Common myeloid progenitor, CD34-positive (primary cell): ENCODE results near the gene COQ8A.

ENCODE experiments used
- CTCF ChIA-PET: fragments of 350-600 bp; sonication (Branson Sonifier 250); formaldehyde crosslinking; loops from one replicate; lab custom pipeline; 2021; ENCODE audit warnings: antibody characterized with exemption; lab: Charles Lee
- POLR2A ChIA-PET: fragments of 350-600 bp; sonication (Branson Sonifier 250); formaldehyde crosslinking; loops from one replicate; lab custom pipeline; 2021; ENCODE audit warnings: antibody characterized with exemption; lab: Charles Lee
- DNase-seq, 3 donors: peaks; one replicate each; pipeline versions ENCODE4 v3.0.0 to v3.0.0-alpha.2; 2013
- H3K27ac ChIP-seq, 2 experiments: 1 replicate in 1 of 2; 2 replicates in 1 of 2; pipeline ENCODE4 v1.7.0; 2013; ENCODE audit warnings: inconsistent platforms in 2 of 2, low read length in 2 of 2, mild to moderate bottlenecking in 2 of 2, low read depth in 1 of 2, moderate library complexity in 1 of 2; ENCODE audit not compliant: severe bottlenecking in 2 of 2, insufficient read depth in 1 of 2, poor library complexity in 1 of 2
- H3K27me3 ChIP-seq, 5 experiments: replicated peaks in 2 of 5; 1 replicate in 3 of 5; 2 replicates in 2 of 5; pipeline versions ENCODE4 v1.6.1 to v1.7.0; 2013; ENCODE audit warnings: low read length in 4 of 5, mild to moderate bottlenecking in 2 of 5, moderate library complexity in 2 of 5, inconsistent platforms in 1 of 5; ENCODE audit not compliant: insufficient read depth in 5 of 5, control insufficient read depth in 4 of 5
- H3K36me3 ChIP-seq, 4 experiments: 1 replicate in 2 of 4; 2 replicates in 2 of 4; pipeline versions ENCODE4 v1.6.1 to v1.7.0; 2013; ENCODE audit warnings: low read length in 3 of 4, control low read depth in 1 of 4, mild to moderate bottlenecking in 1 of 4; ENCODE audit not compliant: control insufficient read depth in 4 of 4, insufficient read depth in 4 of 4
- H3K4me1 ChIP-seq, 4 experiments: 1 replicate in 3 of 4; 2 replicates in 1 of 4; pipeline versions ENCODE4 v1.6.1 to v1.7.1; 2013; ENCODE audit warnings: low read length in 3 of 4, mild to moderate bottlenecking in 3 of 4, control low read depth in 1 of 4, inconsistent platforms in 1 of 4, moderate library complexity in 1 of 4; ENCODE audit not compliant: control insufficient read depth in 4 of 4, insufficient read depth in 4 of 4; ENCODE audit errors: control extremely low read depth in 1 of 4
- H3K4me3 ChIP-seq, 7 experiments: 1 replicate in 4 of 7; 2 replicates in 3 of 7; pipeline versions ENCODE4 v1.5.1 to v1.7.0; 2013; ENCODE audit warnings: mild to moderate bottlenecking in 7 of 7, low read length in 6 of 7, moderate library complexity in 6 of 7, inconsistent platforms in 2 of 7, low read depth in 2 of 7, control low read depth in 1 of 7; ENCODE audit not compliant: insufficient read depth in 4 of 7, control insufficient read depth in 1 of 7; ENCODE audit errors: extremely low read depth in 1 of 7
- H3K9me3 ChIP-seq, 5 experiments: 1 replicate in 4 of 5; 2 replicates in 1 of 5; pipeline versions ENCODE4 v1.6.1 to v1.7.1; 2013; ENCODE audit warnings: low read length in 4 of 5, mild to moderate bottlenecking in 2 of 5, inconsistent platforms in 1 of 5, low read depth in 1 of 5, moderate library complexity in 1 of 5; ENCODE audit not compliant: control insufficient read depth in 4 of 5, insufficient read depth in 2 of 5; ENCODE audit errors: control extremely low read depth in 1 of 5
- WGBS: methylation state at CpG from one replicate; pipeline ENCODE4 v1.1.5; 2013; ENCODE audit not compliant: insufficient coverage; 5-methylcytosine and 5-hydroxymethylcytosine counted together

COQ8A gene

GRCh38 chr1:226894826-226895225 is 45.3 kb upstream of the COQ8A start:
- ChIA-PET POLR2A (no interaction called here), CTCF (no interaction called here)
- peaks cover 0 to 4% (median under 1%) of the 10 kb centered on the region in 4 experiments for H3K4me1 ChIP-seq
- H3K9me3 ChIP-seq = no peaks in the 10 kb centered on the region
- H3K27me3 ChIP-seq = no peaks in the 10 kb centered on the region
- no peak overlapping the region for H3K27ac ChIP-seq
- no peak for DNase-seq
- WGBS = 92% methylated on average over 1 of the region's 3 CpGs
- peaks cover 0 to 36% (median 8%) of the 10 kb centered on the region in 4 experiments for H3K36me3 ChIP-seq
- H3K4me3 ChIP-seq = no peak overlapping the region

GRCh38 chr1:226895644-226896043 is 44.5 kb upstream of the COQ8A start:
- peaks cover 0 to 32% (median 8%) of the 10 kb centered on the region in 4 experiments for H3K36me3 ChIP-seq
- no peaks in the 10 kb centered on the region for H3K27me3 ChIP-seq
- 92% methylated on average over 11 of the region's 11 CpGs for WGBS
- ChIA-PET CTCF (interaction anchor here (1.6 kb wide), 1 partner anchor 17 kb away, joined by 4 read pairs; no protein-coding TSS in a partner anchor), POLR2A (no interaction called here)
- H3K4me1 ChIP-seq = peaks cover 0 to 4% (median under 1%) of the 10 kb centered on the region in 4 experiments
- no peaks in the 10 kb centered on the region for H3K9me3 ChIP-seq
- DNase-seq = no peak
- no peak overlapping the region for H3K27ac ChIP-seq
- H3K4me3 ChIP-seq = no peak overlapping the region

GRCh38 chr1:226898246-226898645 is 41.8 kb upstream of the COQ8A start:
- Histone ChIP-seq H3K27ac (no peak overlapping the region), H3K9me3 (no peaks in the 10 kb centered on the region), H3K4me1 (peaks cover 0 to 6% (median 4%) of the 10 kb centered on the region in 4 experiments), H3K27me3 (no peaks in the 10 kb centered on the region), H3K4me3 (no peak overlapping the region), H3K36me3 (peaks cover 0 to 23% (median 3%) of the 10 kb centered on the region in 4 experiments)
- ChIA-PET POLR2A (no interaction called here), CTCF (no interaction called here)
- 100% methylated on average over 1 of the region's 3 CpGs for WGBS
- no peak for DNase-seq

GRCh38 chr1:226901421-226901820 is 38.7 kb upstream of the COQ8A start:
- ChIA-PET CTCF (no interaction called here), POLR2A (no interaction called here)
- Histone ChIP-seq H3K27ac (no peak overlapping the region), H3K27me3 (no peaks in the 10 kb centered on the region), H3K4me1 (peaks cover 0 to 6% (median 4%) of the 10 kb centered on the region in 4 experiments), H3K36me3 (peaks cover 0 to 7% (median 0%) of the 10 kb centered on the region in 4 experiments), H3K4me3 (no peak overlapping the region), H3K9me3 (no peaks in the 10 kb centered on the region)
- WGBS = no CpG with 5 or more reads among the region's 4 CpGs
- DNase-seq = peak in 1 of 3 donors; percentile 2

- Histone ChIP-seq H3K9me3 (no peaks in the 10 kb centered on the region), H3K27me3 (no peaks in the 10 kb centered on the region), H3K27ac (no peak overlapping the region), H3K4me3 (no peak overlapping the region), H3K36me3 (peaks cover 0 to 7% (median 0%) of the 10 kb centered on the region in 4 experiments), H3K4me1 (peaks cover 0 to 6% (median 4%) of the 10 kb centered on the region in 4 experiments)
- WGBS = 100% methylated on average over 2 of the region's 4 CpGs
- CTCF ChIA-PET = no interaction called here
- POLR2A ChIA-PET = interaction anchor here (0.8 kb wide), 1 partner anchor 10 kb away, joined by 3 read pairs; no protein-coding TSS in a partner anchor
- no peak for DNase-seq
Observed at GRCh38 chr1:226902601-226903000, 37.5 kb upstream of the COQ8A start.

- Histone ChIP-seq H3K27me3 (no peaks in the 10 kb centered on the region), H3K27ac (no peak overlapping the region), H3K4me1 (peaks cover 0 to 6% (median 4%) of the 10 kb centered on the region in 4 experiments), H3K9me3 (no peaks in the 10 kb centered on the region), H3K36me3 (peaks cover 0 to 7% (median 0%) of the 10 kb centered on the region in 4 experiments), H3K4me3 (no peak overlapping the region)
- ChIA-PET POLR2A (no interaction called here), CTCF (interaction anchor here (1.2 kb wide), 1 partner anchor 11 kb away, joined by 3 read pairs; no protein-coding TSS in a partner anchor)
- DNase-seq = no peak
- WGBS = 97% methylated on average over 11 of the region's 12 CpGs
Observed at GRCh38 chr1:226903819-226904716, 36.0 kb upstream of the COQ8A start.

- H3K27ac ChIP-seq = no peak overlapping the region
- 100% methylated on average over 2 of the region's 3 CpGs for WGBS
- H3K4me3 ChIP-seq = no peak overlapping the region
- H3K9me3 ChIP-seq = no peaks in the 10 kb centered on the region
- ChIA-PET CTCF (interaction anchor here (1.2 kb wide), 1 partner anchor 10 kb away, joined by 3 read pairs; no protein-coding TSS in a partner anchor), POLR2A (no interaction called here)
- no peak for DNase-seq
- no peaks in the 10 kb centered on the region for H3K27me3 ChIP-seq
- H3K4me1 ChIP-seq = peaks cover 0 to 6% (median 4%) of the 10 kb centered on the region in 4 experiments
- H3K36me3 ChIP-seq = peaks cover 0 to 4% (median 0%) of the 10 kb centered on the region in 4 experiments
Observed at GRCh38 chr1:226904772-226905171, 35.3 kb upstream of the COQ8A start.
